ENCODE data around the gene MSL3. TPM values are rescaled to one million over a fixed set of nuclear protein-coding genes. Genes with fewer than 3 reads are reported as not detected.

MSL3 gene
- total RNA-seq, 1 donor from 2014 or later: 55.2 TPM

- intact Hi-C loops (cut with micrococcal nuclease): no loop called here
Observed at GRCh38 chrX:11813341-11813740, 55.3 kb downstream of the MSL3 start.

Other genes starting within 250 kb of the MSL3 start
- not detected in 2 replicates for gene ARHGAP6, start 92.3 kb upstream of the MSL3 start, total RNA-seq